ENCODE data around the gene FGF1.
"Not testable (repeated sequence)": the region's sequence is repeated elsewhere in the genome, so short reads cannot be mapped to it uniquely, and the experiment has no call there.

Gene FGF1

GRCh38 chr5:142648108-142648507 is 37.8 kb downstream of the FGF1 start:
- not testable (repeated sequence) for H3K27me3 Mint-ChIP-seq; H3K4me3 Mint-ChIP-seq; H3K4me1 Mint-ChIP-seq (ENCODE audit: low read depth); H3K27ac Mint-ChIP-seq; H3K9me3 Mint-ChIP-seq; H3K36me3 Mint-ChIP-seq (ENCODE audit: low read depth)

DNA sequence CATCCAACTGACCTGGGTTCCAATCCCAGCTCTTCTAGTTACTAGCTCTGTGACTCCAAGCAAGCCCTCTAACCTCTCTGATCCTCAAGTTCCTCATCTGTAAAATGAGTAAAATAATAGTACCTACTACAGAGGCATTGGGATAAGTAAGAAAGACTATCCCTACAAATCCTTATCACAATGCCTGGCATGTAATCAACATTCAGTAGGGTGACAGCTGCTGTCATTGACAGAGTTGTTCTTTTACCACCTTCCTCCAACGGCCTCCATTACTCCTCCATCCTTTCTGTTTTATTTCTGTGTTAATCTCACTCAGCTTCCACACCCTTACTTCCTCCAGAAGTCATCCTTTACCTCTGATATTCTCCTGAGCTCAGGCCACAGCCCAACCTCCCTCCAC is 40.4 kb downstream of the FGF1 start:
- H3K27ac Mint-ChIP-seq: no peak overlapping the region

DNA sequence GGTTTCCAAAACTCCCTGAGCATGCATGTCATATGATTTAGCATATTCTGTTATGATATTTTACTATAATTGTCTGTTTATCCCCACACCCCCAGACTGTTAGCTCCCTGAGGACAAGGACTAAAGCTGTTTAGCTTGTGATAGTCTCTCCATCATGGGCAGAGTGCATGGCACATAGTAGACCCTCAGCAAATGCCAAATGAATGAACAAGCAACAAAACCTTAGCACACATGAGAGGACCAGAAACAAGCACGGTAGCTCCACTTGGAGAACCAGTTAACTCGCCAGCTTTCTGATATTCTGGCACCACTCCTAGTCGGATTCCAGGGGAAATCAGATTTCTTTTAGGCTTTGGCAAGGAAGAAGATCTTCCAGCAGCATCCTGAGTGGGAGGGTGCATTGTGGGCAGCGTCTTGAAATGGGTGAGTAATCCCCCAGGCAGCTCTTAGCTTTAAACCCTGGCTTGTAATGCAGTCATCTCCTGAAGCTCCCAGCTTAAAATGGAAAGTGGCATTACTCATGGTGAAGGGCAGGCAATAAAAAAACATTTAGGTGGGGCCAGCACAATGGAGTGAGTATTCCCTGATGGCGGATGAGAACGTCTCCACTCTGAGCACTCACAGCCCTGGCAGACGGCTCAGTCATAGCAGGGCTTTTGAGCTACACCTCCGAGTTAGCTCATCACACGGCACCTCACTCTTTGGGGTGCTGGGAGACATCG is 41.1 kb downstream of the FGF1 start:
- H3K27me3 Mint-ChIP-seq: peaks cover 13% of the 10 kb centered on the region
- H3K4me1 Mint-ChIP-seq (ENCODE audit: low read depth): no peaks in the 10 kb centered on the region
- H3K4me3 Mint-ChIP-seq: no peak overlapping the region
- no peak overlapping the region for H3K27ac Mint-ChIP-seq
- H3K9me3 Mint-ChIP-seq: no peaks in the 10 kb centered on the region
- no peaks in the 10 kb centered on the region for H3K36me3 Mint-ChIP-seq (ENCODE audit: low read depth)

More for the DNA sequence above, 40.4 kb downstream of the FGF1 start:
- H3K4me1 Mint-ChIP-seq (ENCODE audit: low read depth): no peaks in the 10 kb centered on the region
- no peak overlapping the region for H3K4me3 Mint-ChIP-seq
- no peaks in the 10 kb centered on the region for H3K36me3 Mint-ChIP-seq (ENCODE audit: low read depth)
- H3K27me3 Mint-ChIP-seq: peaks cover 11% of the 10 kb centered on the region
- no peaks in the 10 kb centered on the region for H3K9me3 Mint-ChIP-seq

- no peak overlapping the region for H3K27ac Mint-ChIP-seq
- peaks cover 18% of the 10 kb centered on the region for H3K27me3 Mint-ChIP-seq
- no peaks in the 10 kb centered on the region for H3K4me1 Mint-ChIP-seq (ENCODE audit: low read depth)
- no peaks in the 10 kb centered on the region for H3K36me3 Mint-ChIP-seq (ENCODE audit: low read depth)
- H3K4me3 Mint-ChIP-seq: no peak overlapping the region
- no peaks in the 10 kb centered on the region for H3K9me3 Mint-ChIP-seq
These were observed 41.8 kb downstream of the FGF1 start for GRCh38 chr5:142644127-142644526.

DNA sequence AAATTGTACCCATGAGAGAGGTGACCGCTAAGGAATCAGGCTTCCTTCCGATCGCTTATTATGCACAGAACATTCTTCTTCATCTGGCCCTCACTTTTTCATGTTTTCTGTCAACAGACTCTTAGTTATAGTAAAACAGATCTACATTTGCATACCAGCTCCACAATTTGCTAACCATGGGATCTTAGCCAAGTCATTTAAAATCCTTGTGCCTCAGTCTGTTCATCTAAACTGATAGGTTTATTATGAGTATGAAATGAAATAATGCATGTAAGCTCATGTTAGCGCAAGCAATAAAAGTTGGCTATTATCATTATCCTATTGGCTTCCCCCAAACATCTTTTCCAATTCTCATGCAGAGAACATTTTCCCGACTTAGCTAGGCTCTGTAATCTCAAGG is 42.3 kb downstream of the FGF1 start:
- Mint-ChIP-seq H3K4me3 (no peak overlapping the region), H3K9me3 (no peaks in the 10 kb centered on the region), H3K4me1 (ENCODE audit: low read depth) (no peaks in the 10 kb centered on the region), H3K27ac (no peak overlapping the region), H3K27me3 (peaks cover 18% of the 10 kb centered on the region), H3K36me3 (ENCODE audit: low read depth) (no peaks in the 10 kb centered on the region)

DNA sequence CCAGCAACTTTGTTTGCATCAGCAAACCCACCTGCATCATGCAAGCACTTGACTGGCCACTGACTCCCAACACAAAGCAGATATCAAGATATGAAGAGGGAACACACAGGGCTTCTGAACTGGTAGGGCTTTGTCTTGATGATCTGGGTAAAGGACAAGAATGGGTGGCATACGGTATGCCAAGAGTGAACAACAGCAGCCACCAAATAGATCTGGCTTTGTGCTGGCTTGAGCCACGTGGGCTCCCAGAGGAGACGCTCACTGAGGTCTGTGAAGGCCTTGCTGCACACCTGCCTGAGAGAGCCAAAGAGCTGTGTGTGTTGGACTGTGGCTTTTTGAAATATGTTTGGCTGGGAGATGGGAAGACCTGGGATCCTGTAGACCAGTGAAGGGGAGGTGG is 43.5 kb downstream of the FGF1 start:
- Mint-ChIP-seq H3K27me3 (peaks cover 22% of the 10 kb centered on the region), H3K36me3 (ENCODE audit: low read depth) (no peaks in the 10 kb centered on the region), H3K4me3 (no peak overlapping the region), H3K9me3 (no peaks in the 10 kb centered on the region), H3K27ac (no peak overlapping the region), H3K4me1 (ENCODE audit: low read depth) (no peaks in the 10 kb centered on the region)

DNA sequence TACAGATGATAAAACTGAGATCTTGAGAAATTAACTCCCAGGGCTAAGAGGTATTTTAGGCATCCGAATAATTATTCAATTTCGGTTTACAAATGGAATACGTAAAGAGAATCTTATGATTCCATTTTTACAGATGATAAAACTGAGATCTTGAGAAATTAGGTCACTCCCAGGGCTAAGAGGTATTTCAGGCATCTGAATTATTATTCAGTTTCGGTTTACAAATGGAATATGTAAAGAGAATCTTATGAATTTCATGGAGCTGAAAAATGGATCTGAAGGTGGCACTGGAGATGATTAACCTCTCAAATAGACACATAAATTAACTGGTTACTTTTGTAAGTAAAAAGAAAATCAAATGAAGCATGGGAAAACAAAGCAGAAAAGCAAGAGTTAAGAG is 44.2 kb downstream of the FGF1 start:
- H3K9me3 Mint-ChIP-seq: no peaks in the 10 kb centered on the region
- no peaks in the 10 kb centered on the region for H3K4me1 Mint-ChIP-seq (ENCODE audit: low read depth)
- H3K27ac Mint-ChIP-seq: no peak overlapping the region
- H3K4me3 Mint-ChIP-seq: no peak overlapping the region
- H3K27me3 Mint-ChIP-seq: peaks cover 26% of the 10 kb centered on the region
- no peaks in the 10 kb centered on the region for H3K36me3 Mint-ChIP-seq (ENCODE audit: low read depth)

DNA sequence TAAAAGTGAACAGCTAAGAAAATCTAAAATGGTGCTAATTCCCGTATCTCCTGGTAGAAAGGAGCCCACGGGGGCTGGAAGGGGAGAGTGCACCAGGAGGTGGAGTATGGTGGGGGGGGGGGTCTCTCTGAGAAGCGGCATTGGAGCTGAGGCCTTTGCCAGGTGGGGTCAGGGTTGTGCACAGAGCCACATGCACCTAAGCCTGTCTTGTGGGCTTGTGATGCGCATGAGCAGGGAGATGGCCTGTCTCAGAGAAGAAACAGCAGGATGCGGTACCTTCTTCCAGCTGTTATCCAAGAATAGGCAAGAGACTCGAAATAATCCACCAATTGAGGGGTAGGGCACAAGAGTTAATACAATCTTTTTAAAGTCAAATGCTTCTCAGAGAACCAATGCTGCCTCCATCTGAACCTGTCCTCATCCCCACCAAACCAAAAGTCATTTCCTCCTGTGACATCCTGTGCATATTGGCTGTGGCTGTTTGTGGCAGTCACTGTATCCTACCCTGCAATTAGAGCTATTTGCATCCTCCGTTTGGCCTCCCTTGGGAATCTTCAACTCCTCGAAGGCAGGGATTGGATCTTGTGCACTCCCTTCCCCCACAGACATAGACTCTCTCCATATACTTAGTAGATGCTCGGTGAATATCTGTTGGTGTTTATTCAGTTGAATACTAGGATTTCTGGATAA is 45.4 kb downstream of the FGF1 start:
- Mint-ChIP-seq H3K9me3 (no peaks in the 10 kb centered on the region), H3K27me3 (peaks cover 26% of the 10 kb centered on the region), H3K4me3 (no peak overlapping the region), H3K36me3 (ENCODE audit: low read depth) (no peaks in the 10 kb centered on the region), H3K4me1 (ENCODE audit: low read depth) (no peaks in the 10 kb centered on the region), H3K27ac (no peak overlapping the region)

DNA sequence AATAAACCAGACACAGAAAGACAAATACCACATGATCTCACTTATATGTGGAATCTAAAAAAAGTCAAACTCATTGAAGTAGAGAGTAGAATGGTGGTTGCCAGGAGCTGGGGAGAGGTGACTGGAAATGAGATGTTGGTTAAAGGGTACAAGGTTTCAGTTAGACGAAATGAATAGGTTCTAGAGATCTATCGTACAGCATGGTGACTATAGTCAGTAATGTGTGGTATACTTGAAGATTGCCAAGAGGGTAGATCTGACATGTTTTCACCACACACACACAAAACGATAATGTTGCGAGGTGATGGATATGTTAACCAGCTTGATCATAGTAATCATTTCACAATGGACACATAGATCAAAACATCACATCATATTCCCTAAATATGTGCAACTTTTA is 46.4 kb downstream of the FGF1 start:
- Mint-ChIP-seq H3K27ac (no peak overlapping the region), H3K27me3 (peaks cover 25% of the 10 kb centered on the region), H3K36me3 (ENCODE audit: low read depth) (no peaks in the 10 kb centered on the region), H3K4me3 (no peak overlapping the region), H3K9me3 (no peaks in the 10 kb centered on the region), H3K4me1 (ENCODE audit: low read depth) (no peaks in the 10 kb centered on the region)

- no peak overlapping the region for H3K4me3 Mint-ChIP-seq
- no peak overlapping the region for H3K27ac Mint-ChIP-seq
- H3K9me3 Mint-ChIP-seq: no peaks in the 10 kb centered on the region
- peaks cover 25% of the 10 kb centered on the region for H3K27me3 Mint-ChIP-seq
- no peaks in the 10 kb centered on the region for H3K36me3 Mint-ChIP-seq (ENCODE audit: low read depth)
- H3K4me1 Mint-ChIP-seq (ENCODE audit: low read depth): no peaks in the 10 kb centered on the region
These were observed 48.0 kb downstream of the FGF1 start for GRCh38 chr5:142637871-142638270.

DNA sequence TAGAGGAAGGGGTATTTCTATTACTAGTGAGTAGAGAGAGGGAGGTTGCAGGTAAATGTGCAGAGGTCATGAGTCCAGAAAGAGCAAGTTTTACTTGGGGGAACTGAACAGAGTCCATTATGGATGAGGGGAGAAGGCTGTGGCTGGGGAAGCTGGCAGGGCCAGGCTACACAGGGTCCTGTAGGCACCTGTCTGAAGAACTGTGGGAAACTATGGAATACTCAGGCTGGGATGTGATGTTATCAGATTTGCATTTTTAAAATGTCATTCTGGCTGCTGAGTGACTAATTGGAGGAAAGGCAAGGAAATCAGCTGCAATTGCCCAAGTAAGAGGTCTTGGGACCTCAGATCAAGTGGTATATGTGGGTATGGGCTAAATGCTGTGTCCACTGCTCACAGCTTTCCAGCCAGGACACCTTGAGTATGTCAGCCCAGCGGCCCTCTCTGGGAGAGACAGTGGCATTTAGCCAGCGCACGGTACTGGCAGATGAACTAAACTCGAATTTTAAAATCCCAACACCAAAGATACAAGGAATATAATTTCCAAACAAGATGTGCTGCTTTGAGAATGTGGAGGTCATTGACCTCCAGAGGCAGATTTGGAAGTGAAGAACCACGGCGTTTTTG is 49.1 kb downstream of the FGF1 start:
- Mint-ChIP-seq H3K4me3 (no peak overlapping the region), H3K36me3 (ENCODE audit: low read depth) (no peaks in the 10 kb centered on the region), H3K4me1 (ENCODE audit: low read depth) (no peaks in the 10 kb centered on the region), H3K9me3 (no peaks in the 10 kb centered on the region), H3K27me3 (peaks cover 25% of the 10 kb centered on the region), H3K27ac (no peak overlapping the region)

GRCh38 chr5:142636093-142636492 is 49.8 kb downstream of the FGF1 start:
- Mint-ChIP-seq H3K27ac (no peak overlapping the region), H3K27me3 (peaks cover 24% of the 10 kb centered on the region), H3K4me1 (ENCODE audit: low read depth) (no peaks in the 10 kb centered on the region), H3K4me3 (no peak overlapping the region), H3K36me3 (ENCODE audit: low read depth) (no peaks in the 10 kb centered on the region), H3K9me3 (no peaks in the 10 kb centered on the region)

DNA sequence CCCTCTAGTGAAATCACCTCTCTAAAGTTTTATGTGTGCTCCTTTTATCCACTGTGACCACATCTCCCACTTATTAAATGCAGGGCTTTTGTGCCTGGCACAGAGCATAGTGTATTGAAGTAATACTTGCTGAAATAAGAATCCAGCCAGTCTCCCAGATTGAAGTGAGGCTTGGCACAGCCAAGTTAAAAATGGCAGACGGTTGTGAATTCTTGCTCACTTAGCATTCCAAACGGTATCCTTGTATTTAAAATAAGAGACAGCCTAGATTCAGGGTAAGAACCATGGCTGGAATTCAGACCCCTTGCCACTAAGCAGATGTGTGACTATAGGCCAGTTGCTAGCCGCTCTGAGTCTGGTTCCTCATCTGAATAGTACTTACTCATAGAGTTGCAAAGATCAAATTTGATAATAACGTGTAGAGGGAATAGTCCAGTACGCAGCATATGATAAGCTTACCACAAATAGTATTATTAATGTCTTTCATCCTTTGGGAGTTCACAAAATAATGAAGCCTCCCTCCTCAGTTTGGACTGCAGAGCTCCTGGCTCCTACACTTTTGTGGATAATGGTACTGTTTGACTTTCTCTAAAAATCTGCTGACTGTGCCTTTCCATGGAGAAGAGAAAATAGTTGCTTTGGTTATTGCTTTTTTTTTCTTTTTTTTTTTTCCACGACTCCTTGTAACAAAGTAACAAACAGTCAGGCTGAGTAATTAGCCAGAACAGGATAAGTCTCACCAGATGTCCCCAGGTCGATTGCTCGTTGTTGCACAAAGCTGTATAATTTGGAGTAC is 51.5 kb downstream of the FGF1 start:
- Mint-ChIP-seq H3K27me3 (peaks cover 14% of the 10 kb centered on the region), H3K4me3 (no peak overlapping the region), H3K9me3 (no peaks in the 10 kb centered on the region), H3K36me3 (ENCODE audit: low read depth) (no peaks in the 10 kb centered on the region), H3K27ac (no peak overlapping the region), H3K4me1 (ENCODE audit: low read depth) (no peaks in the 10 kb centered on the region)

- Mint-ChIP-seq H3K4me3 (no peak overlapping the region), H3K27ac (no peak overlapping the region), H3K27me3 (no peaks in the 10 kb centered on the region), H3K4me1 (ENCODE audit: low read depth) (no peaks in the 10 kb centered on the region), H3K36me3 (ENCODE audit: low read depth) (no peaks in the 10 kb centered on the region), H3K9me3 (no peaks in the 10 kb centered on the region)
These were observed 54.9 kb downstream of the FGF1 start for GRCh38 chr5:142630927-142631539.
